A549 (cell line): ENCODE results near the gene CPA3. TPM values are rescaled to one million over a fixed set of nuclear protein-coding genes. Genes with fewer than 3 reads are reported as not detected.

Experiments used
- ATAC-seq, 2 experiments: fragments of 200-7000 bp in 1 of 2; fragments of >200 bp in 1 of 2; cut with Nextera tagmentation in 1 of 2; cut with Tn5 transposase in 1 of 2; 3 replicates each; pipeline versions ENCODE4 v1.8.0 to v1.9.1; 2018 to 2020; ENCODE audit warnings: mild to moderate bottlenecking in 1 of 2, moderate library complexity in 1 of 2
- CTCF ChIA-PET: fragments of 300-600 bp; sonication (Branson Sonifier 250); formaldehyde crosslinking; extraction: SDS; loops from one replicate; lab custom pipeline; 2021; ENCODE audit warnings: antibody characterized with exemption, inconsistent platforms; lab: Yijun Ruan, JAX
- POLR2A ChIA-PET: fragments of 350-600 bp; formaldehyde crosslinking; extraction: SDS; loops from one replicate; lab custom pipeline; 2021; ENCODE audit warnings: antibody characterized with exemption, inconsistent platforms; lab: Yijun Ruan, JAX
- DNase-seq, 2 experiments: peaks; one replicate each; pipeline versions ENCODE4 v3.0.0 to v3.0.0-alpha.2; 2011 to 2016; ENCODE audit warnings: low read depth in 1 of 2, low spot score in 1 of 2
- FAIRE-seq: peaks from 2 replicates; lab custom pipeline; 2011; peaks lifted over from hg19 to GRCh38; lab: Jason Lieb, UNC
- H3K27ac ChIP-seq, 2 experiments: fragments of >200 bp; sonication (Bioruptor Twin); formaldehyde crosslinking; 3 replicates each; pipeline ENCODE4 v1.5.1; 2016 to 2017
- H3K4me1 ChIP-seq: fragments of >200 bp; sonication (Bioruptor Twin); formaldehyde crosslinking; 3 replicates; pipeline ENCODE4 v1.6.1; 2016
- H3K4me2 ChIP-seq: fragments of >200 bp; sonication (Bioruptor Twin); formaldehyde crosslinking; 3 replicates; pipeline ENCODE4 v1.6.1; 2016
- H3K4me3 ChIP-seq: fragments of >200 bp; sonication (Bioruptor Twin); formaldehyde crosslinking; 3 replicates; pipeline ENCODE4 v1.5.1; 2016
- H3K9me3 ChIP-seq: fragments of >200 bp; sonication (Bioruptor Twin); formaldehyde crosslinking; 3 replicates; pipeline ENCODE4 v1.6.1; 2016
- CBX8 ChIP-seq: fragments of 200-600 bp; sonication (generic); IDR thresholded peaks from 2 replicates; pipeline ENCODE4 v1.6.1; 2016
- CEBPB ChIP-seq, 2 experiments: fragments of >200 bp in 1 of 2; sonication (Bioruptor Twin) in 1 of 2; formaldehyde crosslinking in 1 of 2; IDR thresholded peaks; 2 replicates each; pipeline ENCODE4 v1.6.1; 2012 to 2016
- CHD2 ChIP-seq: fragments of 150-350 bp; IDR thresholded peaks from 2 replicates; pipeline ENCODE4 v1.6.1; 2014; ENCODE audit warnings: low read length; ENCODE audit not compliant: partially characterized antibody
- CHD4 ChIP-seq: fragments of 200-600 bp; sonication (generic); IDR thresholded peaks from 2 replicates; pipeline ENCODE4 v1.6.1; 2016; ENCODE audit warnings: antibody characterized with exemption, mild to moderate bottlenecking, borderline replicate concordance
- EP300 ChIP-seq, 2 experiments: fragments of >200 bp; sonication (Bioruptor Twin); formaldehyde crosslinking; IDR thresholded peaks; 2 replicates in 1 of 2; 3 replicates in 1 of 2; pipeline ENCODE4 v1.6.1; 2016 to 2017
- ESRRA ChIP-seq: fragments of 150-350 bp; IDR thresholded peaks from 2 replicates; pipeline ENCODE4 v1.6.1; 2014; ENCODE audit warnings: mild to moderate bottlenecking, low read length, borderline replicate concordance
- FOSB ChIP-seq: fragments of 250-450 bp; sonication (Bioruptor Pico); IDR thresholded peaks from 2 replicates; pipeline ENCODE4 v1.5.0; 2020; ENCODE audit warnings: mild to moderate bottlenecking, moderate library complexity
- FOXS1 ChIP-seq: fragments of 250-450 bp; sonication (Bioruptor Pico); IDR thresholded peaks from 2 replicates; pipeline ENCODE4 v1.5.0; 2020; ENCODE audit warnings: mild to moderate bottlenecking, moderate library complexity
- HDAC2 ChIP-seq: fragments of 200-600 bp; sonication (generic); IDR thresholded peaks from 2 replicates; pipeline ENCODE4 v1.6.1; 2016
- HEYL ChIP-seq: fragments of 250-450 bp; sonication (Bioruptor Pico); IDR thresholded peaks from 2 replicates; pipeline ENCODE4 v1.8.0; 2021; ENCODE audit warnings: mild to moderate bottlenecking, moderate library complexity
- HOXA7 ChIP-seq: fragments of 250-450 bp; sonication (Bioruptor Pico); IDR thresholded peaks from 2 replicates; pipeline ENCODE4 v1.5.0; 2020; ENCODE audit warnings: mild to moderate bottlenecking, moderate library complexity
- NR3C1 ChIP-seq: fragments of >200 bp; sonication (Bioruptor Twin); formaldehyde crosslinking; IDR thresholded peaks from 3 replicates; pipeline ENCODE4 v1.6.1; 2017
- POLR2A ChIP-seq: IDR thresholded peaks from 2 replicates; pipeline ENCODE4 v1.6.1; 2012; ENCODE audit warnings: mild to moderate bottlenecking, low read length
- POLR2AphosphoS2 ChIP-seq: conservative IDR thresholded peaks from 2 replicates; pipeline ENCODE4 v1.6.1; 2012; ENCODE audit warnings: low read length, improper control_type of control experiment, inconsistent platforms
- RAD21 ChIP-seq, 2 experiments: fragments of >200 bp in 1 of 2; sonication (Bioruptor Twin) in 1 of 2; formaldehyde crosslinking in 1 of 2; IDR thresholded peaks in 1 of 2; conservative IDR thresholded peaks in 1 of 2; 2 replicates in 1 of 2; 3 replicates in 1 of 2; pipeline ENCODE4 v1.6.1; 2012 to 2018; ENCODE audit warnings: inconsistent platforms in 1 of 2
- RARB ChIP-seq: fragments of 250-450 bp; sonication (Bioruptor Pico); IDR thresholded peaks from 2 replicates; pipeline ENCODE4 v1.8.0; 2021; ENCODE audit warnings: mild to moderate bottlenecking, moderate library complexity
- RCOR1 ChIP-seq: fragments of 150-350 bp; IDR thresholded peaks from 2 replicates; pipeline ENCODE4 v1.6.1; 2014; ENCODE audit warnings: antibody characterized with exemption, low read length, low read depth
- RNF2 ChIP-seq: fragments of 200-600 bp; sonication (generic); IDR thresholded peaks from 2 replicates; pipeline ENCODE4 v1.6.1; 2016; ENCODE audit warnings: low read depth, mild to moderate bottlenecking, antibody characterized with exemption, moderate library complexity, borderline replicate concordance
- SMC3 ChIP-seq: fragments of >200 bp; sonication (Bioruptor Twin); formaldehyde crosslinking; IDR thresholded peaks from 3 replicates; pipeline ENCODE4 v1.6.1; 2018; ENCODE audit warnings: inconsistent platforms
- TFCP2L1 ChIP-seq: fragments of 250-450 bp; sonication (Bioruptor Pico); IDR thresholded peaks from 2 replicates; pipeline ENCODE4 v1.5.0; 2021; ENCODE audit warnings: mild to moderate bottlenecking
- ZNF302 ChIP-seq: fragments of 250-450 bp; sonication (Bioruptor Pico); IDR thresholded peaks from 2 replicates; pipeline ENCODE4 v1.9.0; 2021; ENCODE audit warnings: inconsistent platforms, mild to moderate bottlenecking, moderate library complexity
- WGBS: methylation state at CpG from one replicate; pipeline ENCODE4 v1.1.6; 2017; ENCODE audit errors: missing lambda C conversion rate; 5-methylcytosine and 5-hydroxymethylcytosine counted together
- polyA plus RNA-seq, 4 experiments: library from polyadenylated mRNA; depleted of rRNA in 3 of 4; stranded (reverse); fragments of >200 nt; fragmentation: RNase III in 1 of 4; extraction: RNeasy Plus Mini Kit Qiagen cat#74134 plus additional on column Dnase treatment in 1 of 4; gene quantifications; 2 replicates in 3 of 4; 3 replicates in 1 of 4; pipeline ENCODE4 v1.2.3, GENCODE V29; 2011 to 2017
- TF ChIP-seq, protein P1 (sequence below): fragments of 150-350 bp; IDR thresholded peaks from 2 replicates; pipeline ENCODE4 v1.6.1; 2014; ENCODE audit warnings: low read depth, mild to moderate bottlenecking, low read length
- TF ChIP-seq, protein P2 (sequence below): fragments of >200 bp; sonication (Bioruptor Twin); formaldehyde crosslinking; IDR thresholded peaks from 2 replicates; pipeline ENCODE4 v1.6.1; 2016
- TF ChIP-seq, protein P3 (sequence below): IDR thresholded peaks from 2 replicates; pipeline ENCODE4 v1.6.1; 2012
- TF ChIP-seq, protein P4 (sequence below): fragments of >200 bp; sonication (Bioruptor Twin); formaldehyde crosslinking; IDR thresholded peaks from 3 replicates; pipeline ENCODE4 v1.5.1; 2016
- TF ChIP-seq, protein P5 (sequence below): fragments of 250-450 bp; sonication (Bioruptor Pico); IDR thresholded peaks from 2 replicates; pipeline ENCODE4 v1.5.0; 2021; ENCODE audit warnings: mild to moderate bottlenecking, moderate library complexity, borderline replicate concordance
- TF ChIP-seq, protein P6 (sequence below): IDR thresholded peaks from 2 replicates; pipeline ENCODE4 v1.6.1; 2012; ENCODE audit warnings: low read depth, borderline replicate concordance

Gene CPA3
- polyA plus RNA-seq, 2 of the 4 experiments (the other 2 are of a cell fraction) = not detected

GRCh38 chr3:148863814-148864213, 1.3 kb upstream of the CPA3 start:
- POLR2A ChIA-PET = no interaction called here
- Histone ChIP-seq H3K4me1 (no peaks in the 10 kb centered on the region), H3K4me2 (no peak overlapping the region), H3K9me3 (no peaks in the 10 kb centered on the region), H3K4me3 (no peak overlapping the region), H3K27ac (no peak overlapping the region)
- DNase-seq (no peak), ATAC-seq (no peak), FAIRE-seq (no peak)
- TF ChIP-seq RNF2 (no peak), SMC3 (no peak), CEBPB (IDR thresholded peaks at IDR 0.05) (no peak), FOSB (CRISPR knock-in tag) (no peak), RARB (CRISPR knock-in tag) (no peak), ESRRA (no peak), HEYL (no peak), CBX8 (no peak), RAD21 (conservative IDR thresholded peaks at IDR 0.05 in 1 of 2, IDR thresholded peaks at IDR 0.05 in 1 of 2) (no peak), FOXS1 (CRISPR knock-in tag) (no peak), EP300 (IDR thresholded peaks at IDR 0.05) (no peak), ZNF302 (CRISPR knock-in tag) (no peak), HDAC2 (no peak), RCOR1 (no peak), CHD4 (no peak), HOXA7 (CRISPR knock-in tag) (no peak)
- TF ChIP-seq, protein P1, sequence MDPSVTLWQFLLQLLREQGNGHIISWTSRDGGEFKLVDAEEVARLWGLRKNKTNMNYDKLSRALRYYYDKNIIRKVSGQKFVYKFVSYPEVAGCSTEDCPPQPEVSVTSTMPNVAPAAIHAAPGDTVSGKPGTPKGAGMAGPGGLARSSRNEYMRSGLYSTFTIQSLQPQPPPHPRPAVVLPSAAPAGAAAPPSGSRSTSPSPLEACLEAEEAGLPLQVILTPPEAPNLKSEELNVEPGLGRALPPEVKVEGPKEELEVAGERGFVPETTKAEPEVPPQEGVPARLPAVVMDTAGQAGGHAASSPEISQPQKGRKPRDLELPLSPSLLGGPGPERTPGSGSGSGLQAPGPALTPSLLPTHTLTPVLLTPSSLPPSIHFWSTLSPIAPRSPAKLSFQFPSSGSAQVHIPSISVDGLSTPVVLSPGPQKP = no peak
- TF ChIP-seq, protein P2, sequence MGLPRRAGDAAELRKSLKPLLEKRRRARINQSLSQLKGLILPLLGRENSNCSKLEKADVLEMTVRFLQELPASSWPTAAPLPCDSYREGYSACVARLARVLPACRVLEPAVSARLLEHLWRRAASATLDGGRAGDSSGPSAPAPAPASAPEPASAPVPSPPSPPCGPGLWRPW = no peak
- TF ChIP-seq, protein P3, sequence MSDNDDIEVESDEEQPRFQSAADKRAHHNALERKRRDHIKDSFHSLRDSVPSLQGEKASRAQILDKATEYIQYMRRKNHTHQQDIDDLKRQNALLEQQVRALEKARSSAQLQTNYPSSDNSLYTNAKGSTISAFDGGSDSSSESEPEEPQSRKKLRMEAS = no peak
- TF ChIP-seq, protein P4, sequence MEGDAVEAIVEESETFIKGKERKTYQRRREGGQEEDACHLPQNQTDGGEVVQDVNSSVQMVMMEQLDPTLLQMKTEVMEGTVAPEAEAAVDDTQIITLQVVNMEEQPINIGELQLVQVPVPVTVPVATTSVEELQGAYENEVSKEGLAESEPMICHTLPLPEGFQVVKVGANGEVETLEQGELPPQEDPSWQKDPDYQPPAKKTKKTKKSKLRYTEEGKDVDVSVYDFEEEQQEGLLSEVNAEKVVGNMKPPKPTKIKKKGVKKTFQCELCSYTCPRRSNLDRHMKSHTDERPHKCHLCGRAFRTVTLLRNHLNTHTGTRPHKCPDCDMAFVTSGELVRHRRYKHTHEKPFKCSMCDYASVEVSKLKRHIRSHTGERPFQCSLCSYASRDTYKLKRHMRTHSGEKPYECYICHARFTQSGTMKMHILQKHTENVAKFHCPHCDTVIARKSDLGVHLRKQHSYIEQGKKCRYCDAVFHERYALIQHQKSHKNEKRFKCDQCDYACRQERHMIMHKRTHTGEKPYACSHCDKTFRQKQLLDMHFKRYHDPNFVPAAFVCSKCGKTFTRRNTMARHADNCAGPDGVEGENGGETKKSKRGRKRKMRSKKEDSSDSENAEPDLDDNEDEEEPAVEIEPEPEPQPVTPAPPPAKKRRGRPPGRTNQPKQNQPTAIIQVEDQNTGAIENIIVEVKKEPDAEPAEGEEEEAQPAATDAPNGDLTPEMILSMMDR = no peak
- WGBS = 49% methylated on average over 5 of the region's 5 CpGs
- CTCF ChIA-PET = interaction anchor here (1.0 to 6.2 kb wide), 2 partner anchors 46 to 80 kb away, joined by 3 to 105 read pairs; no protein-coding TSS in a partner anchor

- ChIA-PET POLR2A (no interaction called here), CTCF (interaction anchor here (1.9 kb wide), 2 partner anchors 21 to 80 kb away, joined by 4 to 6 read pairs; no protein-coding TSS in a partner anchor)
- DNase-seq (no peak), FAIRE-seq (no peak), ATAC-seq (no peak)
- no peak overlapping the region for H3K4me3 ChIP-seq
- H3K9me3 ChIP-seq = no peaks in the 10 kb centered on the region
- no peak for TF ChIP-seq HOXA7 (CRISPR knock-in tag)
- TF ChIP-seq, protein P5, sequence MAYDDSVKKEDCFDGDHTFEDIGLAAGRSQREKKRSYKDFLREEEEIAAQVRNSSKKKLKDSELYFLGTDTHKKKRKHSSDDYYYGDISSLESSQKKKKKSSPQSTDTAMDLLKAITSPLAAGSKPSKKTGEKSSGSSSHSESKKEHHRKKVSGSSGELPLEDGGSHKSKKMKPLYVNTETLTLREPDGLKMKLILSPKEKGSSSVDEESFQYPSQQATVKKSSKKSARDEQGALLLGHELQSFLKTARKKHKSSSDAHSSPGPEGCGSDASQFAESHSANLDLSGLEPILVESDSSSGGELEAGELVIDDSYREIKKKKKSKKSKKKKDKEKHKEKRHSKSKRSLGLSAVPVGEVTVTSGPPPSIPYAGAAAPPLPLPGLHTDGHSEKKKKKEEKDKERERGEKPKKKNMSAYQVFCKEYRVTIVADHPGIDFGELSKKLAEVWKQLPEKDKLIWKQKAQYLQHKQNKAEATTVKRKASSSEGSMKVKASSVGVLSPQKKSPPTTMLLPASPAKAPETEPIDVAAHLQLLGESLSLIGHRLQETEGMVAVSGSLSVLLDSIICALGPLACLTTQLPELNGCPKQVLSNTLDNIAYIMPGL (CRISPR knock-in tag) = no peak
- no peak for TF ChIP-seq SMC3
- TF ChIP-seq, protein P6, sequence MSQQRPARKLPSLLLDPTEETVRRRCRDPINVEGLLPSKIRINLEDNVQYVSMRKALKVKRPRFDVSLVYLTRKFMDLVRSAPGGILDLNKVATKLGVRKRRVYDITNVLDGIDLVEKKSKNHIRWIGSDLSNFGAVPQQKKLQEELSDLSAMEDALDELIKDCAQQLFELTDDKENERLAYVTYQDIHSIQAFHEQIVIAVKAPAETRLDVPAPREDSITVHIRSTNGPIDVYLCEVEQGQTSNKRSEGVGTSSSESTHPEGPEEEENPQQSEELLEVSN = no peak
- no peak for TF ChIP-seq POLR2A
- no peak for TF ChIP-seq RNF2
- TF ChIP-seq TFCP2L1 (CRISPR knock-in tag) = no peak
- TF ChIP-seq NR3C1 = no peak
- no peak for TF ChIP-seq CHD2
- TF ChIP-seq POLR2AphosphoS2 = no peak
- TF ChIP-seq, protein P4 = no peak
- no peak for TF ChIP-seq RAD21 (conservative IDR thresholded peaks at IDR 0.05 in 1 of 2, IDR thresholded peaks at IDR 0.05 in 1 of 2)
- WGBS = 68% methylated on average over 4 of the region's 4 CpGs
- no peaks in the 10 kb centered on the region for H3K4me1 ChIP-seq
- no peak overlapping the region for H3K4me2 ChIP-seq
- H3K27ac ChIP-seq = no peak overlapping the region
Observed at GRCh38 chr3:148866261-148866660, 1.2 kb downstream of the CPA3 start.
